SK-N-SH (cell line): ENCODE data around the gene SCNN1A. TPM values are rescaled to one million over a fixed set of nuclear protein-coding genes. Genes with fewer than 3 reads are reported as not detected.

Source experiments
- CTCF ChIA-PET: fragments of 300-600, 350-600 bp; formaldehyde crosslinking; extraction: SDS; loops from one replicate; lab custom pipeline; 2021; lab: Yijun Ruan, JAX
- POLR2A ChIA-PET: fragments of 350-600 bp; sonication (Branson Sonifier 250); formaldehyde crosslinking; extraction: SDS; loops from one replicate; lab custom pipeline; 2020; ENCODE audit warnings: antibody characterized with exemption, inconsistent platforms; lab: Yijun Ruan, JAX
- DNase-seq: peaks from one replicate; pipeline ENCODE4 v3.0.0; 2012
- H2AFZ ChIP-seq: fragments of 200-600 bp; sonication (generic); 2 replicates; pipeline ENCODE4 v1.8.1; 2016; ENCODE audit warnings: antibody characterized with exemption, mild to moderate bottlenecking, low read depth
- H3F3A ChIP-seq: fragments of 200-600 bp; sonication (generic); replicated peaks from 2 replicates; pipeline ENCODE3; 2016; ENCODE audit warnings: antibody characterized with exemption, mild to moderate bottlenecking; ENCODE audit not compliant: insufficient read depth
- H3K27ac ChIP-seq, 2 experiments: fragments of 200-500 bp in 1 of 2; fragments of 200-600 bp in 1 of 2; sonication (Bioruptor generic) in 1 of 2; sonication (generic), shearing (Covaris generic) in 1 of 2; 2 replicates each; pipeline versions ENCODE4 v1.5.1 to v1.6.1; 2014 to 2016; ENCODE audit warnings: low read depth in 2 of 2, inconsistent platforms in 1 of 2, low read length in 1 of 2, mild to moderate bottlenecking in 1 of 2, mixed read lengths in 1 of 2
- H3K27me3 ChIP-seq: fragments of 200-600 bp; sonication (generic), shearing (Covaris generic); 2 replicates; pipeline ENCODE4 v1.6.1; 2016; ENCODE audit warnings: mixed run types; ENCODE audit not compliant: insufficient read depth
- H3K36me3 ChIP-seq, 2 experiments: fragments of 200-500 bp in 1 of 2; fragments of 200-600 bp in 1 of 2; sonication (Bioruptor generic) in 1 of 2; sonication (generic) in 1 of 2; replicated peaks in 1 of 2; 2 replicates each; pipeline versions ENCODE3 to v1.5.1; 2014 to 2016; ENCODE audit warnings: low read length in 1 of 2, mild to moderate bottlenecking in 1 of 2; ENCODE audit not compliant: insufficient read depth in 2 of 2, control insufficient read depth in 1 of 2
- H3K4me1 ChIP-seq, 2 experiments: fragments of 200-500 bp in 1 of 2; fragments of 200-600 bp in 1 of 2; sonication (Bioruptor generic) in 1 of 2; sonication (generic), shearing (Covaris generic) in 1 of 2; 2 replicates each; pipeline versions ENCODE4 v1.5.1 to v1.6.1; 2014 to 2016; ENCODE audit warnings: low read depth in 1 of 2, low read length in 1 of 2, mixed run types in 1 of 2; ENCODE audit not compliant: insufficient read depth in 2 of 2, control insufficient read depth in 1 of 2
- H3K4me2 ChIP-seq: fragments of 200-600 bp; sonication (generic), shearing (Covaris generic); 2 replicates; pipeline ENCODE4 v1.6.1; 2017; ENCODE audit warnings: mixed run types
- H3K4me3 ChIP-seq, 2 experiments: fragments of 200-500 bp in 1 of 2; fragments of 200-600 bp in 1 of 2; sonication (Bioruptor generic) in 1 of 2; sonication (generic), shearing (Covaris generic) in 1 of 2; 2 replicates each; pipeline versions ENCODE4 v1.5.1 to v1.8.1; 2014 to 2016; ENCODE audit warnings: low read depth in 2 of 2, inconsistent platforms in 1 of 2, low read length in 1 of 2, mild to moderate bottlenecking in 1 of 2, mixed read lengths in 1 of 2, moderate library complexity in 1 of 2
- H3K79me2 ChIP-seq: fragments of 200-600 bp; sonication (generic); 2 replicates; pipeline ENCODE4 v1.8.1; 2017; ENCODE audit warnings: mild to moderate bottlenecking; ENCODE audit not compliant: insufficient read depth
- H3K9ac ChIP-seq: fragments of 200-600 bp; sonication (generic); 2 replicates; pipeline ENCODE4 v1.6.1; 2017; ENCODE audit warnings: mixed run types
- H3K9me2 ChIP-seq: fragments of 200-600 bp; sonication (generic); 2 replicates; pipeline ENCODE4 v1.6.1; 2017; ENCODE audit warnings: mixed run types
- H3K9me3 ChIP-seq: fragments of 200-600 bp; sonication (generic); 2 replicates; pipeline ENCODE4 v1.6.1; 2017; ENCODE audit warnings: mixed run types, mild to moderate bottlenecking, moderate library complexity
- H4K20me1 ChIP-seq: fragments of 200-600 bp; sonication (generic); 2 replicates; pipeline ENCODE4 v1.6.1; 2017; ENCODE audit warnings: mild to moderate bottlenecking, mixed run types; ENCODE audit not compliant: insufficient read depth
- CHD2 ChIP-seq: fragments of 150-350 bp; IDR thresholded peaks from 2 replicates; pipeline ENCODE4 v1.6.1; 2018; ENCODE audit warnings: low read length; ENCODE audit not compliant: partially characterized antibody
- CTCF ChIP-seq: fragments of 200-600 bp; sonication (generic); IDR thresholded peaks from 2 replicates; pipeline ENCODE4 v1.6.1; 2017; ENCODE audit warnings: antibody characterized with exemption, mild to moderate bottlenecking, moderate library complexity
- NFIC ChIP-seq: IDR thresholded peaks from 2 replicates; pipeline ENCODE4 v1.4.0; 2012; ENCODE audit warnings: borderline replicate concordance
- NRF1 ChIP-seq: IDR thresholded peaks from 2 replicates; pipeline ENCODE4 v1.6.1; 2012; ENCODE audit warnings: low read depth, mild to moderate bottlenecking, low read length
- RAD21 ChIP-seq: IDR thresholded peaks from 2 replicates; pipeline ENCODE4 v1.6.1; 2012; ENCODE audit warnings: mild to moderate bottlenecking, low read length
- RFX5 ChIP-seq: IDR thresholded peaks from 2 replicates; pipeline ENCODE4 v1.6.1; 2012; ENCODE audit warnings: mild to moderate bottlenecking, improper control_type of control experiment, low read length
- RXRA ChIP-seq: IDR thresholded peaks from 2 replicates; pipeline ENCODE4 v1.4.0; 2012; ENCODE audit warnings: low read depth, mild to moderate bottlenecking, borderline replicate concordance
- SMC3 ChIP-seq: IDR thresholded peaks from 2 replicates; pipeline ENCODE4 v1.6.1; 2012; ENCODE audit warnings: low read depth, low read length, improper control_type of control experiment
- WGBS: methylation state at CpG from one replicate; pipeline ENCODE4 v1.1.6; 2017; ENCODE audit warnings: low lambda C conversion rate; 5-methylcytosine and 5-hydroxymethylcytosine counted together
- polyA plus RNA-seq, 3 experiments: library from polyadenylated mRNA; depleted of rRNA; stranded (reverse); fragments of >200 nt; gene quantifications; 2 replicates each; pipeline ENCODE4 v1.2.3, GENCODE V29; 2012
- TF ChIP-seq, protein P1 (sequence below): IDR thresholded peaks from 2 replicates; pipeline ENCODE4 v1.4.0; 2012; ENCODE audit warnings: low read depth, borderline replicate concordance

Gene SCNN1A
- polyA plus RNA-seq, 1 of the 3 experiments (the other 2 are of a cell fraction): 1.6 TPM

GRCh38 chr12:6354495-6355393, 20.6 kb downstream of the SCNN1A start:
- POLR2A ChIA-PET: no interaction called here

More at GRCh38 chr12:6354495-6355393, 20.6 kb downstream of the SCNN1A start:
- no peak overlapping the region for H3K27ac ChIP-seq
- TF ChIP-seq RXRA: no peak
- no peak for TF ChIP-seq RFX5
- no peak for TF ChIP-seq SMC3
- TF ChIP-seq RAD21: no peak
- no peak for TF ChIP-seq CHD2
- TF ChIP-seq NFIC: no peak
- TF ChIP-seq, protein P1, sequence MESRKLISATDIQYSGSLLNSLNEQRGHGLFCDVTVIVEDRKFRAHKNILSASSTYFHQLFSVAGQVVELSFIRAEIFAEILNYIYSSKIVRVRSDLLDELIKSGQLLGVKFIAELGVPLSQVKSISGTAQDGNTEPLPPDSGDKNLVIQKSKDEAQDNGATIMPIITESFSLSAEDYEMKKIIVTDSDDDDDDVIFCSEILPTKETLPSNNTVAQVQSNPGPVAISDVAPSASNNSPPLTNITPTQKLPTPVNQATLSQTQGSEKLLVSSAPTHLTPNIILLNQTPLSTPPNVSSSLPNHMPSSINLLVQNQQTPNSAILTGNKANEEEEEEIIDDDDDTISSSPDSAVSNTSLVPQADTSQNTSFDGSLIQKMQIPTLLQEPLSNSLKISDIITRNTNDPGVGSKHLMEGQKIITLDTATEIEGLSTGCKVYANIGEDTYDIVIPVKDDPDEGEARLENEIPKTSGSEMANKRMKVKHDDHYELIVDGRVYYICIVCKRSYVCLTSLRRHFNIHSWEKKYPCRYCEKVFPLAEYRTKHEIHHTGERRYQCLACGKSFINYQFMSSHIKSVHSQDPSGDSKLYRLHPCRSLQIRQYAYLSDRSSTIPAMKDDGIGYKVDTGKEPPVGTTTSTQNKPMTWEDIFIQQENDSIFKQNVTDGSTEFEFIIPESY: no peak
- TF ChIP-seq CTCF: no peak
- TF ChIP-seq NRF1: no peak
- CTCF ChIA-PET: interaction anchor here (1.6 kb wide), 1 partner anchor 28 kb away, joined by 6 read pairs; no protein-coding TSS in a partner anchor
- peaks cover 0 to 4% of the 10 kb centered on the region in 2 experiments; a peak in 1 of 4 replicates for H3K4me1 ChIP-seq
- H3K9me3 ChIP-seq: no peaks in the 10 kb centered on the region
- WGBS: 84% methylated on average over 8 of the region's 10 CpGs
- no peak overlapping the region for H3K4me2 ChIP-seq
- no peak overlapping the region for H3K4me3 ChIP-seq
- no peak overlapping the region for H3K9ac ChIP-seq
- no peaks in the 10 kb centered on the region for H3K9me2 ChIP-seq
- H2AFZ ChIP-seq: no peak overlapping the region
- no peak for DNase-seq
- H3F3A ChIP-seq: no peaks in the 10 kb centered on the region
- H4K20me1 ChIP-seq: no peaks in the 10 kb centered on the region
- no peaks in the 10 kb centered on the region for H3K27me3 ChIP-seq
- H3K79me2 ChIP-seq: no peaks in the 10 kb centered on the region
- H3K36me3 ChIP-seq: no peaks in the 10 kb centered on the region
